Ovary (tissue), 9 donors: ENCODE measurements around the gene LARGE1. TPM values are rescaled to one million over a fixed set of nuclear protein-coding genes. Genes with fewer than 3 reads are reported as not detected.

Experiments
- DNase-seq, 5 donors: peaks; one replicate each; pipeline ENCODE4 v3.0.0-alpha.2; 2019 to 2020
- H3K27ac ChIP-seq, 2 donors: fragments of 200-600 bp; one replicate each; pipeline versions ENCODE4 v1.5.1 to v1.8.0; 2019 to 2022
- H3K27me3 ChIP-seq: fragments of 200-600 bp; one replicate; pipeline ENCODE4 v1.8.0; 2022
- H3K36me3 ChIP-seq: fragments of 200-600 bp; sonication (generic); one replicate; pipeline ENCODE4 v1.5.1; 2019
- H3K4me1 ChIP-seq: one replicate; pipeline ENCODE4 v1.8.1; 2013; ENCODE audit warnings: mild to moderate bottlenecking, moderate library complexity; ENCODE audit not compliant: insufficient read depth
- H3K4me3 ChIP-seq: fragments of 200-600 bp; sonication (generic); one replicate; pipeline ENCODE4 v1.5.1; 2017
- H3K9me3 ChIP-seq, 2 donors: fragments of 200-600 bp in 1 of 2; sonication (generic) in 1 of 2; one replicate each; pipeline versions ENCODE4 v1.5.1 to v1.8.1; 2013 to 2019; ENCODE audit warnings: mild to moderate bottlenecking in 1 of 2, moderate library complexity in 1 of 2
- CTCF ChIP-seq, 3 donors: fragments of 450-650 bp in 2 of 3; fragments of 200-600 bp in 1 of 3; IDR thresholded peaks; one replicate each; pipeline versions ENCODE4 v1.5.1 to v1.8.0; 2016 to 2022; ENCODE audit warnings: antibody characterized with exemption in 3 of 3, mild to moderate bottlenecking in 1 of 3
- EP300 ChIP-seq: sonication (generic); formaldehyde crosslinking; IDR thresholded peaks from one replicate; pipeline ENCODE4 v1.6.1; 2017; ENCODE audit warnings: antibody characterized with exemption
- POLR2A ChIP-seq: fragments of 450-650 bp; IDR thresholded peaks from one replicate; pipeline ENCODE4 v1.6.1; 2017; ENCODE audit warnings: antibody characterized with exemption, mild to moderate bottlenecking, moderate library complexity
- WGBS, 3 donors: extraction: QIAGEN DNeasy Blood & Tissue Kit in 1 of 3; methylation state at CpG; one replicate each; pipeline versions ENCODE4 v1.1.5 to v1.1.7; 2013 to 2017; 5-methylcytosine and 5-hydroxymethylcytosine counted together
- intact Hi-C, 4 donors: fragments of 100-400 bp; cut with DNase I; formaldehyde crosslinking; loops; one replicate each; pipeline versions ENCODE4 v1.11.0 to v1.15.1; 2022 to 2023
- polyA plus RNA-seq, 2 donors: library from polyadenylated mRNA; stranded (reverse); fragments of 200-250 nt in 1 of 2; fragments of 350-450 nt in 1 of 2; fragmentation: Illumina TruSeq in 1 of 2; extraction: RNeasy Lipid Tissue Mini Kit (QIAGEN cat#74804) in 1 of 2; gene quantifications; one replicate each; pipeline ENCODE4 v1.2.3, GENCODE V29; 2013 to 2014
- total RNA-seq, 7 donors: library from RNA; depleted of rRNA in 2 of 7; stranded (reverse); fragments of >200 nt in 2 of 7; fragmentation: NEBNext Ultra II Directional in 3 of 7; extraction: Animal tissue kit (Norgen Biotek cat#: 25700) in 3 of 7; gene quantifications; one replicate each; pipeline versions ENCODE4 v1.1.0 to v1.2.4, GENCODE V29; 2016 to 2023
- donor health status: DM: no; HTN: no; CAD: no; lungs with moderate emphysema.
- donor health status: DM: no; HTN: no; CAD: no.
- donor health status: Bipolar disorder and iron deficiency.
- donor health status: DM: yes; HTN: yes; CAD: no.
- donor health status: DM: no; HTN: no; CAD: no.
- donor health status: DM: yes; HTN: yes; CAD: no.

LARGE1 gene
- total and polyA plus RNA-seq, 9 donors, result 13.4 to 67.6 (median 36.8) TPM

- Histone ChIP-seq H3K4me3 (no peak overlapping the region), H3K9me3 (no peaks in the 10 kb centered on the region), H3K36me3 (no peaks in the 10 kb centered on the region), H3K27ac (no peak overlapping the region), H3K4me1 (no peaks in the 10 kb centered on the region), H3K27me3 (no peaks in the 10 kb centered on the region)
- intact Hi-C loops, result loop anchor here in 1 of 4 donors (10.0 kb wide), 1 partner anchor 800 kb away; no protein-coding TSS in a partner anchor
- DNase-seq, result no peak
- 82 to 87% (median 87%) methylated on average over 5 of the region's 5 CpGs for WGBS, 3 donors
- TF ChIP-seq CTCF (IDR thresholded peaks at IDR 0.05) (no peak), EP300 (no peak), POLR2A (no peak)
These were observed 606.0 kb downstream of the LARGE1 start for GRCh38 chr22:33314316-33314715.

GRCh38 chr22:33303099-33303498, 617.2 kb downstream of the LARGE1 start:
- no peaks in the 10 kb centered on the region for H3K36me3 ChIP-seq
- H3K4me1 ChIP-seq, result peaks cover 6% of the 10 kb centered on the region
- WGBS, 3 donors, result 76 to 78% (median 76%) methylated on average over 9 of the region's 9 CpGs
- no peak overlapping the region for H3K27ac ChIP-seq
- no peak overlapping the region for H3K4me3 ChIP-seq
- TF ChIP-seq CTCF (IDR thresholded peaks at IDR 0.05) (no peak), EP300 (no peak), POLR2A (no peak)
- no peaks in the 10 kb centered on the region for H3K9me3 ChIP-seq
- H3K27me3 ChIP-seq, result no peaks in the 10 kb centered on the region
- DNase-seq, result no peak
- intact Hi-C loops, result loop anchor here in 3 of 4 donors (5.0 to 10.0 kb wide), 6 partner anchors 272 to 1852 kb away; partner anchors contain the start of gene LARGE1 (in 1 of the 3)

- H3K4me1 ChIP-seq, result peaks cover 6% of the 10 kb centered on the region
- H3K9me3 ChIP-seq, result no peaks in the 10 kb centered on the region
- WGBS, 3 donors, result 21 to 42% (median 23%) methylated on average over 11 of the region's 11 CpGs
- H3K27me3 ChIP-seq, result no peaks in the 10 kb centered on the region
- intact Hi-C loops, result loop anchor here in 3 of 4 donors (5.0 to 10.0 kb wide), 6 partner anchors 272 to 1852 kb away; partner anchors contain the start of gene LARGE1 (in 1 of the 3)
- TF ChIP-seq EP300 (no peak), POLR2A (no peak), CTCF (IDR thresholded peaks at IDR 0.05) (no peak)
- no peak for DNase-seq
- H3K36me3 ChIP-seq, result no peaks in the 10 kb centered on the region
- H3K4me3 ChIP-seq, result no peak overlapping the region
- H3K27ac ChIP-seq, result no peak overlapping the region
These were observed 617.7 kb downstream of the LARGE1 start for GRCh38 chr22:33302549-33302948.

GRCh38 chr22:33302049-33302545, 618.2 kb downstream of the LARGE1 start:
- Histone ChIP-seq H3K9me3 (no peaks in the 10 kb centered on the region), H3K4me1 (peaks cover 6% of the 10 kb centered on the region), H3K27ac (no peak overlapping the region), H3K4me3 (no peak overlapping the region), H3K36me3 (no peaks in the 10 kb centered on the region), H3K27me3 (no peaks in the 10 kb centered on the region)
- intact Hi-C loops, result loop anchor here in 3 of 4 donors (5.0 to 10.0 kb wide), 6 partner anchors 273 to 1853 kb away; partner anchors contain the start of gene LARGE1 (in 1 of the 3)
- peak; percentile 84 to 92 (median 89) for TF ChIP-seq CTCF (IDR thresholded peaks at IDR 0.05)
- TF ChIP-seq EP300, result no peak
- 0 to 4% (median 3%) methylated on average over 10 of the region's 10 CpGs for WGBS, 3 donors
- peak; percentile 81 to 91 (median 87) for DNase-seq
